ENCODE measurements around the gene CHST9.
"Not testable (repeated sequence)": the region's sequence is repeated elsewhere in the genome, so short reads cannot be mapped to it uniquely, and the experiment has no call there.

Gene CHST9

GRCh38 chr18:27185025-27185763 lies at the start of gene CHST9:
TSS of gene CHST9 (minus strand) at chr18:27185308. CDS start at chr18:27142809, 42,499 bp downstream.
- Histone ChIP-seq H3K9ac (ENCODE audit: low read depth, low read length) (peak within 1 kb of the TSS; percentile 43), H3K36me3 (ENCODE audit: control insufficient read depth, insufficient read depth, low read length) (no peaks in the 10 kb centered on the region), H3K9me3 (ENCODE audit: control insufficient read depth, insufficient read depth, low read length) (no peaks in the 10 kb centered on the region), H3K4me1 (ENCODE audit: control insufficient read depth, insufficient read depth, low read length) (peaks cover 20% of the 10 kb centered on the region), H3K27ac (ENCODE audit: low read depth, low read length) (no peak within 1 kb of the TSS), H3K27me3 (ENCODE audit: control insufficient read depth, insufficient read depth, low read length) (peaks cover 17% of the 10 kb centered on the region), H3K4me3 (ENCODE audit: low read depth, low read length) (peak within 1 kb of the TSS; percentile 81)

GRCh38 chr18:27232355-27232754 lies 47.2 kb upstream of the CHST9 start:
- peaks cover 26% of the 10 kb centered on the region for H3K4me1 ChIP-seq (ENCODE audit: control insufficient read depth, insufficient read depth, low read length)
- H3K27me3 ChIP-seq (ENCODE audit: control insufficient read depth, insufficient read depth, low read length); H3K9ac ChIP-seq (ENCODE audit: low read depth, low read length); H3K4me3 ChIP-seq (ENCODE audit: low read depth, low read length); H3K9me3 ChIP-seq (ENCODE audit: control insufficient read depth, insufficient read depth, low read length); H3K36me3 ChIP-seq (ENCODE audit: control insufficient read depth, insufficient read depth, low read length): not testable (repeated sequence)
- peak overlapping the region; percentile 64 for H3K27ac ChIP-seq (ENCODE audit: low read depth, low read length)

GRCh38 chr18:27231671-27232070 lies 46.6 kb upstream of the CHST9 start:
- Histone ChIP-seq H3K4me1 (ENCODE audit: control insufficient read depth, insufficient read depth, low read length) (peaks cover 33% of the 10 kb centered on the region), H3K27ac (ENCODE audit: low read depth, low read length) (peak overlapping the region; percentile 64)
- not testable (repeated sequence) for H3K4me3 ChIP-seq (ENCODE audit: low read depth, low read length); H3K36me3 ChIP-seq (ENCODE audit: control insufficient read depth, insufficient read depth, low read length); H3K27me3 ChIP-seq (ENCODE audit: control insufficient read depth, insufficient read depth, low read length); H3K9ac ChIP-seq (ENCODE audit: low read depth, low read length); H3K9me3 ChIP-seq (ENCODE audit: control insufficient read depth, insufficient read depth, low read length)

- Histone ChIP-seq H3K4me1 (ENCODE audit: control insufficient read depth, insufficient read depth, low read length) (peaks cover 36% of the 10 kb centered on the region), H3K27ac (ENCODE audit: low read depth, low read length) (peak overlapping the region; percentile 64)
- H3K4me3 ChIP-seq (ENCODE audit: low read depth, low read length); H3K27me3 ChIP-seq (ENCODE audit: control insufficient read depth, insufficient read depth, low read length); H3K9ac ChIP-seq (ENCODE audit: low read depth, low read length); H3K36me3 ChIP-seq (ENCODE audit: control insufficient read depth, insufficient read depth, low read length); H3K9me3 ChIP-seq (ENCODE audit: control insufficient read depth, insufficient read depth, low read length): not testable (repeated sequence)
These were observed 46.1 kb upstream of the CHST9 start for GRCh38 chr18:27231221-27231620.

GRCh38 chr18:27227721-27228120 lies 42.6 kb upstream of the CHST9 start:
- Histone ChIP-seq H3K27me3 (ENCODE audit: control insufficient read depth, insufficient read depth, low read length) (no peaks in the 10 kb centered on the region), H3K4me3 (ENCODE audit: low read depth, low read length) (no peak overlapping the region), H3K9me3 (ENCODE audit: control insufficient read depth, insufficient read depth, low read length) (no peaks in the 10 kb centered on the region), H3K27ac (ENCODE audit: low read depth, low read length) (peak overlapping the region; percentile 26), H3K4me1 (ENCODE audit: control insufficient read depth, insufficient read depth, low read length) (peaks cover 48% of the 10 kb centered on the region), H3K36me3 (ENCODE audit: control insufficient read depth, insufficient read depth, low read length) (no peaks in the 10 kb centered on the region), H3K9ac (ENCODE audit: low read depth, low read length) (no peak overlapping the region)

- Histone ChIP-seq H3K4me3 (ENCODE audit: low read depth, low read length) (no peak overlapping the region), H3K9me3 (ENCODE audit: control insufficient read depth, insufficient read depth, low read length) (no peaks in the 10 kb centered on the region; the same call in 1 of the 2 replicates), H3K4me1 (ENCODE audit: control insufficient read depth, insufficient read depth, low read length) (peaks cover 38% of the 10 kb centered on the region), H3K36me3 (ENCODE audit: control insufficient read depth, insufficient read depth, low read length) (no peaks in the 10 kb centered on the region), H3K27me3 (ENCODE audit: control insufficient read depth, insufficient read depth, low read length) (no peaks in the 10 kb centered on the region), H3K27ac (ENCODE audit: low read depth, low read length) (no peak overlapping the region), H3K9ac (ENCODE audit: low read depth, low read length) (no peak overlapping the region)
These were observed 41.5 kb upstream of the CHST9 start for GRCh38 chr18:27226556-27227075.

GRCh38 chr18:27225947-27226481 lies 40.9 kb upstream of the CHST9 start:
- Histone ChIP-seq H3K27me3 (ENCODE audit: control insufficient read depth, insufficient read depth, low read length) (no peaks in the 10 kb centered on the region), H3K9me3 (ENCODE audit: control insufficient read depth, insufficient read depth, low read length) (no peaks in the 10 kb centered on the region; the same call in 1 of the 2 replicates), H3K9ac (ENCODE audit: low read depth, low read length) (no peak overlapping the region), H3K27ac (ENCODE audit: low read depth, low read length) (no peak overlapping the region), H3K36me3 (ENCODE audit: control insufficient read depth, insufficient read depth, low read length) (no peaks in the 10 kb centered on the region), H3K4me3 (ENCODE audit: low read depth, low read length) (no peak overlapping the region), H3K4me1 (ENCODE audit: control insufficient read depth, insufficient read depth, low read length) (peaks cover 32% of the 10 kb centered on the region)

GRCh38 chr18:27223526-27224291 lies 38.6 kb upstream of the CHST9 start:
- Histone ChIP-seq H3K27me3 (ENCODE audit: control insufficient read depth, insufficient read depth, low read length) (no peaks in the 10 kb centered on the region), H3K9ac (ENCODE audit: low read depth, low read length) (no peak overlapping the region), H3K4me1 (ENCODE audit: control insufficient read depth, insufficient read depth, low read length) (peaks cover 30% of the 10 kb centered on the region), H3K4me3 (ENCODE audit: low read depth, low read length) (no peak overlapping the region), H3K27ac (ENCODE audit: low read depth, low read length) (peak overlapping the region; percentile 41), H3K9me3 (ENCODE audit: control insufficient read depth, insufficient read depth, low read length) (no peaks in the 10 kb centered on the region; the same call in 1 of the 2 replicates), H3K36me3 (ENCODE audit: control insufficient read depth, insufficient read depth, low read length) (no peaks in the 10 kb centered on the region)

- no peaks in the 10 kb centered on the region for H3K9me3 ChIP-seq (ENCODE audit: control insufficient read depth, insufficient read depth, low read length)
- no peak overlapping the region for H3K9ac ChIP-seq (ENCODE audit: low read depth, low read length)
- 0 out of 2 replicates have a peak, but pooled peaks cover 6% of the 10 kb centered on the region for H3K4me1 ChIP-seq (ENCODE audit: control insufficient read depth, insufficient read depth, low read length)
- H3K27me3 ChIP-seq (ENCODE audit: control insufficient read depth, insufficient read depth, low read length) = no peaks in the 10 kb centered on the region
- H3K27ac ChIP-seq (ENCODE audit: low read depth, low read length) = no peak overlapping the region
- H3K4me3 ChIP-seq (ENCODE audit: low read depth, low read length) = no peak overlapping the region
- no peaks in the 10 kb centered on the region for H3K36me3 ChIP-seq (ENCODE audit: control insufficient read depth, insufficient read depth, low read length)
These were observed 29.7 kb upstream of the CHST9 start for GRCh38 chr18:27214831-27215230.

GRCh38 chr18:27213123-27213717 lies 28.1 kb upstream of the CHST9 start:
- H3K4me1 ChIP-seq (ENCODE audit: control insufficient read depth, insufficient read depth, low read length) = 0 out of 2 replicates have a peak, but pooled peaks cover 6% of the 10 kb centered on the region
- no peaks in the 10 kb centered on the region for H3K9me3 ChIP-seq (ENCODE audit: control insufficient read depth, insufficient read depth, low read length)
- no peaks in the 10 kb centered on the region for H3K36me3 ChIP-seq (ENCODE audit: control insufficient read depth, insufficient read depth, low read length)
- H3K9ac ChIP-seq (ENCODE audit: low read depth, low read length) = no peak overlapping the region
- H3K27me3 ChIP-seq (ENCODE audit: control insufficient read depth, insufficient read depth, low read length) = no peaks in the 10 kb centered on the region
- no peak overlapping the region for H3K27ac ChIP-seq (ENCODE audit: low read depth, low read length)
- H3K4me3 ChIP-seq (ENCODE audit: low read depth, low read length) = no peak overlapping the region

Measured in HUES48 (cell line).